GM18526 (cell line): Measurements from ENCODE around the gene BRD3.

Source experiments
- POLR2A ChIP-seq: IDR thresholded peaks from 3 replicates; pipeline ENCODE4 v1.6.1; 2011; ENCODE audit not compliant: insufficient read length; ENCODE audit errors: extremely low read depth

BRD3 gene

GRCh38 chr9:134037641-134038040, 30.2 kb downstream of the BRD3 start:
- no peak for TF ChIP-seq POLR2A

- no peak for TF ChIP-seq POLR2A
These were observed 31.7 kb downstream of the BRD3 start for GRCh38 chr9:134036130-134036529.

GRCh38 chr9:134035041-134036039, 32.5 kb downstream of the BRD3 start:
- TF ChIP-seq POLR2A: no peak

DNA sequence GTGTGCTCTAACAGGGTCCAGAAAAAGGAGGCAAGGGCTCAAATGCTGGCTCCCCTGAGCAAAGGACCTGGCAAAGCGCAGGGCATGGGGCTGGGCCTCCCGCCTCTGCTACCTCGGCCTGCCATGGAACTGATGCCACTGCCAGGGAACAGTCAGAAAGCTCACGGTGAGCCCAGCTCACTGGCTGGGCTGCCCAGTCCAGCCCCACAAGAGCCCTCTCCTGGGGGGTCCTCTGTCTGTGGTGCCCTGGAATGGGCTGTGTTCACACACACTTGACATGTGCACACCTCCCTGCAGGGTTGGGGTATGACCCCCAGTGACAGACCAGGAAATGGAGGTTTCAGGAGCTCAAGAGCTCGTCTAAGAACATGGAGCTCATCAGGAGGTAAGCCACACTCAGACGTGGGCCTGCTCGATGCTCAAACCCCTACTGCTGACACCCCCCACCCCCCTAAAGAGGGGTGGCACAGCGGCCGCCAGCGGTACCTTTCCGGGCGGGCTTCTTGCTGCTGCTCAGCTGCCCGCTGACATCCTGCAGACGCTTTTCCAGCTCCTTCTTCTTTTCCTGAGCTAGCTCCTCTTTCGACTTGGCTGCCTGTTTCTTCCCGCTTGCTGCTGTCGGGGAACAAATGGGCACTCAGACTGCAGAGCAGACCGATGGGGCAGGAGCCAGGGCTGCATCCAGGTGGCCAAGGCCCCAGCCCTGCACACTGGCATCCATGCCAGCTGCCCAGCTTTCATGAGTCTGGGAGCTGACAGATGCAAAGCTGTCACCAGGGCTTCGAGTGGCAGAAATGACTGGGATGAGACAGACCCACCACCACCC, 33.4 kb downstream of the BRD3 start:
- no peak for TF ChIP-seq POLR2A

GRCh38 chr9:134033516-134034214, 34.2 kb downstream of the BRD3 start:
- no peak for TF ChIP-seq POLR2A

- TF ChIP-seq POLR2A: no peak
These were observed 35.2 kb downstream of the BRD3 start for GRCh38 chr9:134032456-134033222.

GRCh38 chr9:134031783-134032182, 36.0 kb downstream of the BRD3 start:
- no peak for TF ChIP-seq POLR2A

- TF ChIP-seq POLR2A: no peak
These were observed 36.9 kb downstream of the BRD3 start for GRCh38 chr9:134030821-134031470.

DNA sequence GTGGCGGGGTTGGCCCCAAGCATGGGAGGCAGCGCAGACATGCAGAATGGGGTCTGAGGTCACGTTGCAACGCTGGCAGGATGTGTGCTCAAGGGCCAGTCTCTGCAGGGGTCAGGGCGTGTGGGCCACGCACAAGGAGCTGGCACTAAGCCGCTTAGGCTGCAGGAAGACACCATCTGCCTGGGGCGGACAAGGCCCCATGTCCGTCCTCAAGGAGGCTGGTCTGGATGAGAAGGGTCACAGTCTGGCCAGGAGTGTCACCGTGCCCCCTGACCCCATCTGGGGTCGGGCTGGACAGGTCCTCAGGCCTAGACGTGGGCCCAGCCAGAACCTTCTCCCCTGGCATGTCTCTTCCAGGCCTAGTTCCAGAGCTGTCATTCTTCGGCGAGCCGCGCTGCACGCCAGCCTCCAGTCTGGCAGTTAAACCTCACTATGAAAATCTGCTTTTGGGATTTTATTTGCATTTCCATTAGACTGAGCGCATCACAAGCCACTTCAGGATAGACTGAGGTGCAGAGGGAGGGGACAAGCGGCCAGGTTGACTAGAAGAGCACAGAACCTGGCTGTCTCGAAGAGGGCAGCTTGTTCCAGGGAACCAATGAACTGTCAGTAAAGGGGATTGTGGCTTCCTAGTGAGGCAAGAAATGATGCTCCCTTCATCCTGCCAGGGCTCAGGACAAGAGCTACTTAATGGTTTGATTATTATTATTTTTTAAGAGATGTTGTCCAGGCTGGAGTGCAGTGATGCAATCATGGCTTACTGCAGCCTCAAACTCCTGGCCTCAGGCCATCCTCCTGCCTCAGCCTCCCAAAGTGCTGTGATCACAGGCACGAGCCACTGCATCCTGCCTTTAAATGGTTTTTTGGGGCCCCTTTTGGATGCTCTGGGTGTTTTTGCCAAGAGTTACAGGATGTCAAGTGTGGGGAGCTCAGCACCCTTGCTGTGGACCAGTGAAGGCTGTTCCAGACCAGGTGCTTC, 38.3 kb downstream of the BRD3 start:
- TF ChIP-seq POLR2A: no peak

DNA sequence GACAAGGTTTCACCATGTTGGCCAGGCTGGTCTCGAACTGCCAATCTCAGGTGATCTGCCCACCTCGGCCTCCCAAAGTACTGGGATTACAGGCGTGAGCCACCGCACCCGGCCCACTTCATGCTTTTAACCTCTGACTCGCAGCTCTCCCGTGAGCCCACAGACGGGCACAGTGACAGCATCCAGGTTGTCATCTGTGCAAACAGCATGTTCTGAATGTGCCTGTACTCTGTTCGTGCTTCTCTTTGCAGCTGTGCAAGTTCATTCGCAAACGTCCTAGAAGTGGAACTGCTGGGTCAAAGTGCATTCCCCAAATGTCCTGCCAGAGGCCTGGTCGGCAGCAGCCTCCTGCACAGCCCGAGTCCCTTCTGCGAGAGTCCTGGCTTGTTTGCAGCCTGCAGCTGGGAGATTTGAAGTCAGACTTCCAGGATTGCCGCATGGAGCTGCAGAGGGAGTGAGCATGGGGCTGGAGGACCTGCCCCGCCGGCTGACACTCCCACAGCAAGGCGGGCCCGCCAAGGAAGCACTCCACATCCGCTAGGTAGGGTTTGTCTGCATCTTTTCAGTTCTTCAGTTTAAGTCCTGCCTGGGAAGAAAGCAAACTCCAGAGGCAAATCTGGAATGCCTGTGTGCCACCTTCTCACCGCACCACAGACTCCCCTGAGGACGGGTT, 39.1 kb downstream of the BRD3 start:
- TF ChIP-seq POLR2A: no peak

- TF ChIP-seq POLR2A: no peak
These were observed 39.8 kb downstream of the BRD3 start for GRCh38 chr9:134028076-134028475.

- no peak for TF ChIP-seq POLR2A
These were observed 40.3 kb downstream of the BRD3 start for GRCh38 chr9:134027561-134027960.

DNA sequence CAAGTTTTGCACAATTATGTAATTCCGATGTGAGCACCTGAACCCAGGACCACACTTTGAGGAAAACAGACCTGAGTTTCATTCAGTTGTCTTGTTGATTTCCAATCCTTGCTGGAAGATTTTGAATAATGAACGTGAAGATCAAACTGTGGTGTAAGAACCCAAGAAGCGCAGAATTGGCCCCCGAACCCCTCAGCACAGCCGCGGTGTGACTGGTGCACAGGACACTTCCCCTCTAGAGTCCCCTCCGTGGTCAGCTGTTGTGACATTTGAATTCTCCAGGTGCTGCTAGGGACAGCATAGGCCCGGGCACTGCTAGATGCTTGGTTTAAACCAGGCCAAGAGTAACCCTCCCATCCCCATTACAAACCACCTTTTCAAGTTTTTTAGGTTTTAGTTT, 40.8 kb downstream of the BRD3 start:
- TF ChIP-seq POLR2A: no peak

DNA sequence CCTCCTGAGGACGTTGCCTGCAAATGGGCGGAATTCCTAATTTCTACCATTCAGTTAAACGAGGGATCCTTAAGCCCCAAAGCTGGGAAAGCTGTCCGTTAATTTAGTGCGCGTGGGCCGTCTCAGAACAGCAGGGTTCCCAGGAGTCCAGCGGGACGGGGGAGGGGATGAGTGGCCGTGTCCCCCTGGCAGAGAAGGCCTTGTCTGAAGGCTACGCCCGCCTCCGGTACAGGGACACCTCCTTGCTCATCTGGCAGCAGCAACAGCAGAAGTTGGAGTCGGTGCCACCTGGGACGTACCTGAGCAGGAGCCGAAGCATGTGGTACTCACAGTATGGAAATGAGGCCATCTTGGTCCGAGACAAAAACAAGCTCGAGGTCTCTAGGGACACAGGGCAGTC, 41.2 kb downstream of the BRD3 start:
- TF ChIP-seq POLR2A: no peak
